Measurements from ENCODE around the gene DDX39A.
"Not testable (repeated sequence)": the region's sequence is repeated elsewhere in the genome, so short reads cannot be mapped to it uniquely, and the experiment has no call there.

DNA sequence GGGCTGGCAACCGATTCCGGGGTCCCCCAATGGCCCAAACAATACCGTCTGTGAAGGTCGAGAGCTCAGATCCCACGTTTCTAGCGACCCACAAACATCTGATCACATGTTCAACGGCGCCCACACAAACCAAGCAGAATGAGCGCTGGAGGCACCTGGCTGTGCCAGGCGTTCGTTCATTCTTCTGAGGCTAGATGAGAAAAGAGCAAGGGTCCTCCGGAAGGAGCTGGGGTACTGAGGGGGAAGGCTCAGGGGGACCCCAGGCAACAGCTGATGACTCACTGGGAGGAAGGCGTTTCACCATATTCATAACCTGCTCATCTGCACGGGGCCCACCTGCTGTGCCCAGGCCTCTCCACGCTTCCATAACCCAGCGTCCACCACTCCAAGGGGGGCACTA is 22.0 kb downstream of the DDX39A start:
- not testable (repeated sequence) for TF ChIP-seq EZH2phosphoT487 (conservative IDR thresholded peaks at IDR 0.05; ENCODE audit: low read length)
- TF ChIP-seq, protein P1, sequence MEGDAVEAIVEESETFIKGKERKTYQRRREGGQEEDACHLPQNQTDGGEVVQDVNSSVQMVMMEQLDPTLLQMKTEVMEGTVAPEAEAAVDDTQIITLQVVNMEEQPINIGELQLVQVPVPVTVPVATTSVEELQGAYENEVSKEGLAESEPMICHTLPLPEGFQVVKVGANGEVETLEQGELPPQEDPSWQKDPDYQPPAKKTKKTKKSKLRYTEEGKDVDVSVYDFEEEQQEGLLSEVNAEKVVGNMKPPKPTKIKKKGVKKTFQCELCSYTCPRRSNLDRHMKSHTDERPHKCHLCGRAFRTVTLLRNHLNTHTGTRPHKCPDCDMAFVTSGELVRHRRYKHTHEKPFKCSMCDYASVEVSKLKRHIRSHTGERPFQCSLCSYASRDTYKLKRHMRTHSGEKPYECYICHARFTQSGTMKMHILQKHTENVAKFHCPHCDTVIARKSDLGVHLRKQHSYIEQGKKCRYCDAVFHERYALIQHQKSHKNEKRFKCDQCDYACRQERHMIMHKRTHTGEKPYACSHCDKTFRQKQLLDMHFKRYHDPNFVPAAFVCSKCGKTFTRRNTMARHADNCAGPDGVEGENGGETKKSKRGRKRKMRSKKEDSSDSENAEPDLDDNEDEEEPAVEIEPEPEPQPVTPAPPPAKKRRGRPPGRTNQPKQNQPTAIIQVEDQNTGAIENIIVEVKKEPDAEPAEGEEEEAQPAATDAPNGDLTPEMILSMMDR (IDR thresholded peaks at IDR 0.05; ENCODE audit: insufficient read depth, low read length, poor library complexity, severe bottlenecking): not testable (repeated sequence)
